Left renal pelvis (tissue), 4 donors: ENCODE measurements around the gene EPHB1. TPM values are rescaled to one million over a fixed set of nuclear protein-coding genes. Genes with fewer than 3 reads are reported as not detected.

Experiments
- DNase-seq, 4 donors: peaks; one replicate each; pipeline ENCODE4 v3.0.0-alpha.2; 2013; ENCODE audit warnings: low read depth in 4 of 4, low spot score in 3 of 4
- polyA plus RNA-seq, 4 donors: library from polyadenylated mRNA; unstranded; fragments of 120-200 nt; gene quantifications; one replicate each; pipeline ENCODE4 v1.2.1, GENCODE V29; 2013; ENCODE audit not compliant: insufficient read length in 4 of 4

EPHB1 gene
- polyA plus RNA-seq, 4 donors = 3.6 to 5.8 (median 5.4) TPM

DNA sequence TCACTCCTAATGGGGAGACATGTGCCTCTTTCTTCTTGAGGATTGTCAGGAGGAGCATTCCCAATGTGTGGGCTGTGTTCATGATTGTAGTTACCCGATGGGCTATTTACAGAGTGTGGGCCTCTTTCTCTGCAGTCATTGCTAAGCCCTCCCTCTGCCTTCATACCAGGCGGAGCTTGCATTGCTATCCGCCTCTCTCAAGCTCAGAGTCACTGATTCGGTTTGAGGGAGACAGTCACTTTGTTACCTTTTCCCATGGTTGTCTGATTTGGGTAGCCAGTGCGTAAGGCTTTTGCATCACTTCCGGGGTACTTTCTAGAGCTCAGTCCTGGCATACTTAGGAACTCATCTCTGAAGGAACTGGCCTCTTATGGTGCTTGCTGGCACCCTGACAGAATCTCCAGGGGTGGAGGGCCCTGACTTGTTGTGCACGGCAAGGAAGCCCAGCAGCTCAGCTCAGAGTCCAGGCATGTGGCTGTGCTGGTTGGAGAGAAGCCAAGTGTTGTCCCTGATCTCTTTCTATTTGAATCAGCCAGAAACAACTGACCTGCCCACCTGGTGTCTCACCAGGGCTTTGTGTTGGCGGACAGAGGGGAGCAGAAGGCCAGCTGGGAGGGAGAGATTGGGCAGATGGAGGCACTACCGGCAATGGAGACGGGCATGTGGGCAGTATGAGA is 79.8 kb downstream of the EPHB1 start:
- no peak for DNase-seq

DNA sequence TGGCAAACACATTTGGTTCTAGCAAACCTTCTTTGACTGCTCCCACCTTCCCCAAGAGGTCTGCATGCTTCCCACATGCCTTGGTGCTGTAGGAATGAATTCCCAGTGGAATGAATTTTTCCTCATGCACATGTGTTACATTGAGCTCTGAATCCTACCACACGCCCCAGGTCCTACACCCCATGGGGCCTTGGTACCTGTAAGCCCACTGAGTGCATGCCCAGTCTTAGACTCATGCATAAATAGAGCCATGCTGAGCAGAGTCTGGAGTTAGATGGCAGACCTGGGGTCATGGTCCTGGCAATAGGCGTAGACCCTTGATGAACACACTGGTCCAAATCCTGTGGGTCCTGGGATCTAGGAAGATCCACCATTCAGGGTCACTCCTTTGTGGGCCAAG is 81.8 kb downstream of the EPHB1 start:
- no peak for DNase-seq

DNA sequence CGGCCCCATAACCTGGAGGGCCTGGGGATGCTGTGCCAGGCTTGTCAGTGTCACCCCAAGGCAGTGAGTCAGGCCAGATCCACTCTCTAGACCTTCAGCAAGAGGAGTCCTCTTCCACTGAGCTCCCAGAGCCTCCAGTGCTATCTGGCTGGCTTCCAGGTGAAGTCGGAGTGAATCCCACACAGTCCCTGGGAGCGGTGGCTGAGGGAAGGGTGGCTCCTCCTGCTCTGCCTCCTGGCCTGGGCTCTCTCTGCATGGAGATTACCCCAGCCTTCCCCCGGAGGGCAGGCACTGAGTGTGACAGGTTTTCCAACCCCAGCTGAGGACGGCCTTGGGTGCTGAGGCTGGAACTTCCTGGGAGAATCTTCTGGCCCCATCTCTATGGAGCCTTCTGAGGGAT is 82.7 kb downstream of the EPHB1 start:
- DNase-seq = no peak

DNA sequence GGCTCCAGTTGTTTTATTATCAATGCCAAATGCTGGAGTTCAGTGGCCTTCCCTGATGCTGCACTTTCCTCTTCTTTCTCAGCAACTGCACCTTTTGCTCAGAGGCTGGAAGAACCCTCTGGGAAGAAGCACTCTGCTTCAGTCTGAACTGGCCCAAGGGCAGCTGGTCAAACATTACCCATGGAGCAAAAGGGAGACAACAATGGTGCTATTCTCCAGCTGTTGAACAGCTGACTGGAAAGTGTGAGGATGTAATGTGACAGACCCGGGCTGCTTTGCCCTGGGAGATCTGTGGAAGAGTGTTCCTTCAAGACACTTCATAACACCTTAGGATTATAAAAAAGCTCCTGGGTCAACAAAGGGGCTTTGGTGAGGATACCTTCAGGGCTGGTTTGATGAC is 84.9 kb downstream of the EPHB1 start:
- no peak for DNase-seq

DNA sequence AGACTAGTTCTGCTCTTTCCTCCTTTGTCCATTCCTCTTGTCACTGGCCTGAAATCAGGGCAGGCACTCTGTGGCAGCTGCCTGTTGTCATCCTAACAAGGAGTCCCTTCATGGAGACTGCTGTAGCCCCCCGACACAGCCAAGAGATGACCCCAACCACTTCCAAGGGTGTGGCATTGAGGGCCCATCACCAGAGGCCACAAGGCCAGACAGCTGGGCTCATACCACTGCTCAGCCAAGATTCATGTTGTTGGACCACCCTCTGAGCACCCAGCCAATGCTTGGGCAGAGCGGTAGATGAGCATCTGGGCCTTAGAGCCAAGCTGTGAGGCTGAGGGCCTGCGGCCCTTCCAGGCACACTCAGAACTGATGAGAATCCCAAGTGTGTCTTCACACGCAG is 85.4 kb downstream of the EPHB1 start:
- no peak for DNase-seq

DNA sequence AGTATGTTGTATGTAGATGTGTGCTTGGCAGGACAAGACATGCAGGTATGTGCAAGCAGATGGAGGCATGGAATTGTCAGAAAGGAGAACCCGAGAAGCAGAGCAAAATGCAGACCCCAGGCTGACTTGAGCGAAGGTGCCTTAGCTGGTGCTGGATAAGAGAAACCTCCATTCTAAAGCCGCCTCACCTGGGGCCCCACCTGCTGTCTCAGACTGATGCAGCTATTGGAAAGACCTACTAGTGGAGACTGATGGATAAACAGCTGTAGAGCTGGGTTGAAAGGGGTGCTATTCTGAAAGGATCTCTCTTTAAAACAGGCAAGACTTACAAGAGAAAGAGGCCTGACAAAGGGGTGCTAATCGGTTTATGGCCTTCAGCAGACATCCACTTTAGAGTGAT is 86.2 kb downstream of the EPHB1 start:
- no peak for DNase-seq

DNA sequence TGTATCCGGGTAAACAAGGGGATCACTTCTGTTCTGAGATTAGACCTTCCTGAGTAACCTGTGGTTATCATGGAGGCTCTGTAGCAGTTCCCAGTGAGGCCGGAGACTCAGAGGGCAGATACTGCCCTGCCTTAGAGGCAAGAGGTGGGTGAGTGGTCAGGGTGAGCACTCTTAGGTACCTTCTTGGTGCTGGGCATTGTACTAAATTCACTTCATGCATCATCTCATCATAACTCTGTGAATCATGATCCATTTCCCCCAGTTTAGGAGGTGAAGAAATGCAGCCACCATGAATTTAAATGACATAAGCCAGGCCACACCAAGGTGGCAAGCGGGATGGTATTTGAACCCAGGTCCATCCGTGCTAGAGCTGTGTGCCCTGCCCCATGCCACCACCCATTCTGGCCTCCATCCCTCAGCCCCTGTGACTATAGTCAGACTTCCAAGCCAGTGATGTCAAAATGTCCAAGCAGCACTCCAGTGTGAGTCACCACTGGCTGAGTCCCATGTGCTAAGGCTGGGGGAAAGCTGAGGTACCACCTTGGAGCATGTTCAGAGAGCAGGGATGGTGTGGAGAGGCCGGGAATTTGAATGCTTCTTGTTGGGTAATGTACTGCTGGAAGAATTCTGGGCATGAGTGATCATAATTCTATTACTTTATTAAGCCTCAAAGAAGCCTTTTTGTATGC is 88.8 kb downstream of the EPHB1 start:
- no peak for DNase-seq

DNA sequence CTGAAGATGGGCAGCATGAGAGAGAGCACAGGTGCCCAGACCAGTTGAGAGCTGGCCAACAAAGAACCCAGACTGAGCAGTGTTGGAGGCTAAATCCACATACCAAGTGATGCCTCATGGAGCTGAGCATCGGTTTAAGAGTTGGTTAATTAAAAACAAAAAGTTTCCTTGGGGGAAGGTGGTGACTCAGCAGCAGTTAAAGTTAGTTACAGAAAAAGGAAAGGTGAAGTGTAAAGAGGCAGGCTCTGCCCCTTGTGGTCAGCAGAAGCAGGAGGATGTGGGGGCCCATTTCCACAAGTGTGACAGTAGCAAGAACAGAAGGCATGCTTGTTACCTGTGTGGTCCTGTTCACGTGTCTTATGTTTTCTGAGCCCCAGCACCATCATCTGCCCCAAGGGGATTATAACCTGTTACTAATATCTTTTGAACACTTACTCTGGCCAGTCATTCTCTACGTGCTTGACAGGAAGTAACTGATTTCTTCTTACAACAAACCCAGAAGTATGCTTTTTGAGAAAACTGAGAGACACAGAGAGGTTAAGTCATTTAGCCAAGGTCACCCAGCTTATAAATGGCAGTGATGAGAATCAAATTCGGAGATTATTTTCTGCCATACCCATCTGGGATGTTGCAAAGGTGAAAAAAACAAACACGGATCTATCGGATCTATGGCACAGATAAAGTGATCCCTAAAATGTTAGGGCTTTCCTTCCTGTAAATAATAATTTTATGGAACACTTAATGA is 91.0 kb downstream of the EPHB1 start:
- DNase-seq = no peak

DNA sequence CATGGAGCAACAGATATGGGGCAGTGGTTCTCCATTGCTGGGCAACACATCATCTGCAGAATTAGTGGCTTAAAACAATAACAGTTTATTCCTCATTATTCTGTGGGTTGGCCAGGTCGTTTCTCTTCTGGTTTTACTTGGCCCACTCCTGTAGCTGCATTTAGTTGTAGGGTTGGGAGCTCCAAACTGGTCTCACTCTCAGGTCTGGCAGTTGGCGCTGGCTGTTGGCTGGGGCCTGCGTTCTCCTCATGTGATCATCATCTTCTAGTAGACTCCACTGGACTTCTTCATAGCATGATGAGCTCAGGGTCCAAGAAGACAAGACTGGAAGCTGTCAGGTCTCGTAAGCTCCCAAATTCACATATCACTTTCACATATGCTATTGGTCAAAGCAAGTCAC is 91.9 kb downstream of the EPHB1 start:
- DNase-seq = no peak

DNA sequence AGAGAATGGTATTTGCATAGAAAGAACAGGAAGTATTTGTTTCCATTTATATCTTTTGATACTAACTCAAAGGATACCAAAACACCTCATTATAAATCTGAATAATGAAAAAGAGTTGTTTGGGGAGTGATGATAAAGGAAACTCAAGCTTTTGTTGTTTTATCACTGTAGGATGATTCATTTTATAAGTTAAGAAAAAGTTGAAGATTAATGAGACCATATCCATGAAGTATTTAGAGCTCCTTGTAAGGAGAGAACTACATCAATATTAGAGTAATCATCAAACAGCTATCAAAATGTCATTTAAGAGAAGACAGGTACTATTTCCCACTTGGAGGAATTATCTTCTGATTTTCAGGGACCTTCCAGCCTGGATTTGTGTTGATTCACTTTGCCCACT is 92.5 kb downstream of the EPHB1 start:
- DNase-seq = no peak

DNA sequence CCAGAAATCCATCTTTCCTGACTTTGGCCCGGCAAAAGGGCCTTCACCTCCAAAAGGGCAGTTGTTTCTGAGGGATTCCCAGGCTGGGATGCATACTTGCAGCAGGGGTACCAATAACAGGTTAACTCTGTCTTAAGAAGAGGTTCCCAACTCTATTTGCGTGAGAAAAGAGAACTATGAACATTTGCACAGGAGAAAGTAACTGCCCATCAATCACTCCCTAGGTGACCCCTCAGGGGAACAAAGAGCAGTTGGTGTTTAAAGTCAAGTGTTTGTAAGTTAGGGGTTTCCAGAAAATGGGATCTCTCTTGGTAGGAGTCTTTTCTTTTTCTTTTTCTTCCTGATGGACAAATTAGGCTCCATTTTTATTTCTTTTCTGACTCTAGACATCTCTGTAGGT is 97.3 kb downstream of the EPHB1 start:
- DNase-seq = no peak

DNA sequence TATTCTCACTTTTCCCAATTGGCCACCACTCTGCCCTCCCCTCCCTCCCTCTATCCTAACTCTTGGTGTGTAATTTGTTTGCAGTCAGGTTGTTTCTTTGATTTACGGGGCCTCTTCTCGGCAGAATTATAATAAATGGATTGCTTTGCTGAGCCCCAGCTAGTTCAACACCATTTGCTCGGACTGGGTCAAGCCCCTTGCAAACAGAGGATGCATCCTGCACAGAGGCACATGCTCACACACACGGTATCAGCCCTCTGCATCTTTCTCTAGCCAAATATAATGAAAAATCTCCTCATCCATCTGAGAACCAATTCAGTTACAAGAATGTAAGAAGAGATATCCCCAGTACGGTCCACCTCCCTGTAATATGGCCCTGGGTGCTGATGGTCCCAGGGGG is 97.7 kb downstream of the EPHB1 start:
- no peak for DNase-seq

DNA sequence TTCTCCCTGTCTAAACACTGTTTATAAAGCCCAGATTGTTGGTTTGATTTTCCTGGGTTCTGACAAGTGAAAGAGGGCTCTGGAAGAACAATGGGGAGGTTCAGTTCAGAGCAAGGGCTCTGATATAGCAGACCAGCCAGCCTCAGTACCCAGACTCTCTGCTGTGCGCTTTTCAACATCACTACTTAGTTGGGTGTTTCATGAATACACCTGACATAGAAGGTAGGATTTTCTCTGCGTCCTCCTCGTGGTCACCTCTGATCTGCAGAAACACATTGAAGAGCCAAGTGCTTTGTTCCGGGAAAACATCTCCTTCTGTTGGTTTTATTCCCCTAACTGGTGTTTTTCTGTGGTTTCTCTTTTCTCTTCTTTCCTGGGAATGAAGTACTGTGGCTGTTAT is 99.5 kb downstream of the EPHB1 start:
- no peak for DNase-seq

DNA sequence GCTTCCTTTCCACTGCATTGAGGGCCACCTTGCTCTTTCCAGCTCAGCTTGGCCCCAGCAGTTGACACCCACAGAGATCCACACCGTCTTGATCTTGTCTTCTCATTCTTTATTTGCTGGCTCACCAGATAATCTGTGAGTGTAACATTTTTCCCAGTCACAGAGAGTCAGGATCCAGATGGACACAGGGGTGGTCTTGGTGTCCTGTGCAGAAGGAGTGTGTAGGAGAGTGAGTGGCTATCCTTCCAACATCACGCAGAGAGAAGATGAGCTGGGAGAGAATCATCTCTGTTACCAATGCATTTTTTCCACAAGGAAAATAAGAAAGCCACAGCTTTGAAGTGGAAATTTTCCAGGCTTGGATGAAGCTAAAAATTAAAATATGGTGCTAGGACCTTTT is 100.1 kb downstream of the EPHB1 start:
- DNase-seq = no peak

DNA sequence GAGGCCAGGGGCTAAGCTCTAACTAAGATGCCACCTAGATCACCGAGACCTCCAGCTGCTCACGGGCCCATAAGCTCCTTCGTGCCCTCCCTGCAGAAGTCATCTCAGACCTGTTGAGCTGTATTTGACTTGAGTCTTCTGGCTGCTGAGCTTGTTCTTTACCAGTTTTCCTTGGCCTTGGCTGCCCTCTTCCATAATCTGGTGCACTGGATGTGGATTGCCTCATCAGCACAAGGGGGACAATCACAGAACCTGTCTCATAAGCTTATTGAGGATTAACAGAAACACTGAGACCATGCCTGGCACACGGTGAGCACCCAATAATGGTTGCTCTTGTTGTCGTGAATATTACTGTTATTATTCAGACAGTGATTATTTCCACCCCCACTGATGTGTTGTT is 101.1 kb downstream of the EPHB1 start:
- DNase-seq = no peak

DNA sequence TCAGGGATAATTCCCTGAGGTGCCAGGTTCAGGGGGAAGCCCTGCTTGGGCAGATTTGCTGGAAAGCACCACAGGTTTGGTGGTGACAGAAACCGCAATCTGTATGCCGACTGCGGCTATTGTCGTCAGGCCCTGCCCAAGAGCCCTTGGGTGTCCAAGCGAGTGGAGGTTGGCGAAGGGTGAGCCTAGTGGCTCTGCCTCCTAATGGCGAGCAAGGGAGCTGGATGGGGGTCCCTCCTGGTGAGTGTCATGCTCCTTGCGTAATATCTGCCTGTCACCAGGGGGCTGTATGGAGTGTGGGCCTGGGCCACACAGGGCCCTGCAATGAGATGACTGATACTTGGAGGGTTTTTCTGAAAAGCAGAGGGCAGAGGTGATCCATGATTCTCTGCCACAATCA is 101.6 kb downstream of the EPHB1 start:
- no peak for DNase-seq

DNA sequence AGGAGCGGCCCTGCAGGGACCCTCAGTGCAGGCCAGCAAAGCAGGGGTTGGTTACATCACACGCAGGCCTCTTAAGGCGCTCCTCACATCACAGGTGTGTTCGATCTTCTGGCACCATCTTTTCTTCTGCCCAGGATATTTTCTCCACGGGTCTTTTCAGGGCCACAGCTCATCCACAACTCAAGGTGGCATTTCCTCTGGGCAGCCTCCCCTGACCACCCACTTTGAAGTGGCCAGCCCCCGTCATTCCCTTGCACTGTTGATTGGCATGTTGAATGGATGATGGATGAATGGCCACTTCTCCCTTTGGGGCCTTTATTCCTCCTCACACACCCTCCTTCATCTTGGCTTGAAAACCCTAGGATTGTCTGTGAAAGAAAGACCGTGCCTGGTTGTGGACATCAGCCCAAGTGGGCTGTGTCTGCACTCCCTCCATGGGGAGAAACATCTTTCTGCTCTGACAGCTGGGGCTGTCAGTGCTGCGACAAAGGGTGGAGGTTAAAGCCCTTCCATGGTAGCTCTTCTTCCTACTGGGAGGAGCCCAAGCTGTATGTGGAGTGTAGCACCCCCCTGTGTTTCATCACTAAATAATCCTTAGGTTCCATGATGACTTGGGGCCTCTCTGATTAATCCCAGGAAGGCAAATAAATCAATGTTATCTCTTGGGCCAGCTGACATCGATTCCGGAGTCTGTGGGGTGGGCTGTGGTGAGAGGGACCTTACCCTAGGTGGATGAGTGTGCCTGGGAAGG is 102.5 kb downstream of the EPHB1 start:
- no peak for DNase-seq

DNA sequence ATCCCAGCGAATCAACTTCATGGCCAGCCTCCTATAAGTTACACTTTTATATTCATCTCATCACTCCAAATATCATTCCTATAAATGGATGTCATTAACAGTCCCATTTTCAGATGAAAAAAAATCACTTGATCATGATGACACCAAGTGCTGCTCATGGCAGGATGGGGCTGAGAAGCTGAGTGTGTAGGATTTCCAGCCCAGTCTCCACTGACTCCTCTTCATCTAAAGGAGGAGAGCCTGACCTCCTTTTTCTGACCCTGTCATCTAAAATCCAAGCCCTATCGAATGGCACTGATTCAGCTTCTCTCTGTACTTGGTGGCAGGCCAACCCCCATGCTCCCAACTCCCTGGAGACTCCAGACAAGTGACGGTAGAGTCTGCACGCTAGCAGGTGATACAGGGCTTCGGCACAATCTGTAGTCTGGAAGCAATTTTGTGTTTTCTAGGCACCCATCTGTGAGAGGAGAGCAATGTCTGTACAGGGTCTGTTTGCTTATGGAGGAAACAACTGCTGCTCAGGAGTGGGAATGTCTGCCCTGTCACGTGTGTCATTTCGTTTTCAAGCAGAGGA is 103.2 kb downstream of the EPHB1 start:
- DNase-seq = no peak

DNA sequence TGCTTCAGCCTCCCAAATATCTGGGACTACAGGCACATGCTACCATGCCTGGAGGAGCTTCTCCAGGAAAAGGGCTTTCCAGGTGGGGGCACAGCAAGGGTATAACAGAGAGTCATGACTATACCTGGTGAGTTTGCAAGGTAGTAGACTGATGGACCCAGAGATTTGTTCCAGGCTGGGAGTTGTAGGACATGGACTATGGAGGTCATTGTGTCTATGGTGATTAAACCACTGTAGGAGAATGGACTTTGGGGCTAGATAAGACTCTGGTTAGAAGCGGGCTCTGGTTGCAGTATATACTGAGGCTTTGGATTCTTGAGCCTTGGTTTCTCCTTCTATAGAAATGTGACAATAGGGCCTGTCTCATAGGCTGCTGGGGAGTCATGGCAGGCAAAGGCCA is 104.7 kb downstream of the EPHB1 start:
- DNase-seq = no peak

DNA sequence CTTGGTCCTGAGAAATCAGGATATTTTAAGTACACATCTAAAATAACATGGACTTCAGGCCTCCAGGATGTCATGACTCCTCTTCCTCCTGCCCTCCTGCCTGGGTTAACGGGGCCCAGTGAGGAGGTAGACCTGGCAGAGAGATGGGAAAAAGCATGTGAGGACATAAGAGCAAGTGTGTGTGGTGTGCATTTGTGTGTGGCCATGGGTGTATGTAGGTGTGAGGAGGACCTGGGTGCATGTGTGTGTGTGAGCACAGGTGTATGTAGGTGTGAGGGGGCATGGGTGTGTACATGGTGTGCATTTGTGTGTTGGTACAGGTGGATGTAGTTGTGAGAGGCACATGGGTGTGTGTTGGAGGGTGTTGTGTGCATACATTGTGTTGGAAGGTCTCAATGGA is 105.4 kb downstream of the EPHB1 start:
- no peak for DNase-seq

DNA sequence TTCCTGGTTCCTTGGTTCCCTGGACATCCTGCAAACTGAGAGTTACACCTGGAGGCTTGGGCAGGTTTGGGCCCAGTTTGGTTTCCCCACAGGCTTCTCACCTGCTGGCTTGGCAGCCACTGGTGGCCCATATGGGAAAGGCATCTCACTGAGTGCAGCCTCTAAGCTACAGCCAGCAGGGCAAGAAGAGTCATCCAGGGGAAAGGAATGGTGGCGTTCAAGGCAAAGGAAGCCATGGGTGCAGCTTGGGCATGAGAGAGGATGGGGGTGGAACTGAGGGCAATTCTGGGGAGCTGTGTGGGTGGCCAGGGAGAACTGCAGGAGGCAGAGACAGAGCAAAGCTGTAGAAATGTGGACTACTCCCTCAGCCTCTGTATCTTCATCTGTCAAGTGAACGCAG is 106.4 kb downstream of the EPHB1 start:
- no peak for DNase-seq
